Stimulated activated CD4-positive, alpha-beta T cell treated with anti-CD3 and anti-CD28 coated beads, Interleukin-2, amount 100 ng/mL, for 4 hours (primary cell): Measurements from ENCODE around the gene RAD51.

Experiments used
- DNase-seq: peaks from one replicate; pipeline ENCODE4 v3.0.0-alpha.2; 2020; ENCODE audit warnings: low read depth

Gene RAD51

DNA sequence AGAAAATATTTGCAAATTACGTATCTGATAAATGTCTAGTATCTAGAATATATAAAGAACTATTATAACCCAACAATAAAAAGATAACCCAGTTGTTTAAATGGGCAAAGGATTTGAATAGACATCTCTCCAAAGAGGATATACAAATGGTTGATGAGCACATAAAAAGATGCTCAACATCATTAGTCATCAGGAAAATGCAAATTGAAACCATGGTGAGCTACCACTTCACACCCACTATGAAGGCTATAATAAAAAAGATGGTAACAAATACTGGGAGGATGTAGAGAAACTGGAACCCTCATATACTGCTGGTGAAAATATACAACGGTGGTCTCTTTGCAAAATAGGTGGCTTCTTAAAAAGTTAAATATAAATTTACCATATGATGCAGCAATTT is 28.0 kb downstream of the RAD51 start:
- DNase-seq = no peak

- no peak for DNase-seq
These were observed 28.9 kb downstream of the RAD51 start for GRCh38 chr15:40723919-40724318.

DNA sequence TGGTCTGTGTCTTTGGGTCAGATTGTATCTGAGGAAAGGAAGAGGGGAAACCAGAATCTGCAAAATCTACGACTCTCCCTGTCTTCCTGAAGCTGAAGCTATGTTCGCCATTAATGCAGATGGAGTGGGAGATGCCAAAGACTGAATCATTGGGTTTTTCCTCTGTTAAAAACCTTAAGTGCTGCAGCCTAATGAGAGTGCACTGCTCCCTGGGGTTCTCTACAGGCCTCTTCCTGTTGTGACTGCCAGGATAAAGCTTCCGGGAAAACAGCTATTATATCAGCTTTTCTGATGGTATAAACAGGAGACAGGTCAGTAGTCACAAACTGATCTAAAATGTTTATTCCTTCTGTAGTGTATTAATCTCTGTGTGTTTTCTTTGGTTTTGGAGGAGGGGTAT is 36.1 kb downstream of the RAD51 start:
- DNase-seq = no peak

- no peak for DNase-seq
These were observed 41.6 kb downstream of the RAD51 start for GRCh38 chr15:40736575-40736974.

DNA sequence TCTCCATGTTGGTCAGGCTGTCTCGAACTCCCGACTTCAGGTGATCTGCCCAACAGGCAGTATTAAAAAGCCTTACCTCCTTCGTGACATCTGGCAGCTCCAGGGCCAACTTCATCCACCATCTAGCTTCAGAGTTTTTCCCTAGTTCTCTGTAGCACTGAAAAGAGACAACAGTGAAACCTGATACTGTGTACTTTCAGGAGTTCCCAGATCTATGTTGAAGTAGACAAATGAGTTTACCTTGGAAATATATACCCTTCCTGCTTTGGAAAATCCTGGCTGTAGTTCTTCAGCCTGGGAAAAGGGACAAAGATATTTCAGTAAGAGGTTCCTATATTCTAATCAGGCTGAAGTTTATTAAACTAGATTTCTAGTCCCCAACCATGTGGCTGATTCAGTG is 42.1 kb downstream of the RAD51 start:
- no peak for DNase-seq

GRCh38 chr15:40739047-40739446 is 44.1 kb downstream of the RAD51 start:
- no peak for DNase-seq

- no peak for DNase-seq
These were observed 44.9 kb downstream of the RAD51 start for GRCh38 chr15:40739854-40740253.

DNA sequence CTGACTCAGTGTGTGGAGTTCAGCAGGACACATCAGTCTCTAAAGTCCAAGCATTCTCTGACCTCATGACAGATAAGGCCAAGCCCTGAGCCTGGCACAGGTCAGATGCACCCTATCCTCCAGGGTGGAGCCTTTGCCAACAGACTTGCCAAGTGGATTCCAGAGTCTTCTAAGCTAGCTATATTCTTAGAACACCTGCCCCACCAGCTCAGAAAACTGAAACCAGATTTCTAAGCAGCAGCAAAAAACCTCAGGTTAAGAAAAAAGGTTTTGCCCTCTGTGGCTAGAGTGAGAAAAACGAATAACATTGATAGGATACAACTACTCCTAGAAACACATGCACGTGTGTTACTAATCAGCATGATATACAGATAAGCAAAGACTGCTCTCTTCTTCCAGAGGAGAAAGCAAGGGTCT is 48.5 kb downstream of the RAD51 start:
- no peak for DNase-seq

DNA sequence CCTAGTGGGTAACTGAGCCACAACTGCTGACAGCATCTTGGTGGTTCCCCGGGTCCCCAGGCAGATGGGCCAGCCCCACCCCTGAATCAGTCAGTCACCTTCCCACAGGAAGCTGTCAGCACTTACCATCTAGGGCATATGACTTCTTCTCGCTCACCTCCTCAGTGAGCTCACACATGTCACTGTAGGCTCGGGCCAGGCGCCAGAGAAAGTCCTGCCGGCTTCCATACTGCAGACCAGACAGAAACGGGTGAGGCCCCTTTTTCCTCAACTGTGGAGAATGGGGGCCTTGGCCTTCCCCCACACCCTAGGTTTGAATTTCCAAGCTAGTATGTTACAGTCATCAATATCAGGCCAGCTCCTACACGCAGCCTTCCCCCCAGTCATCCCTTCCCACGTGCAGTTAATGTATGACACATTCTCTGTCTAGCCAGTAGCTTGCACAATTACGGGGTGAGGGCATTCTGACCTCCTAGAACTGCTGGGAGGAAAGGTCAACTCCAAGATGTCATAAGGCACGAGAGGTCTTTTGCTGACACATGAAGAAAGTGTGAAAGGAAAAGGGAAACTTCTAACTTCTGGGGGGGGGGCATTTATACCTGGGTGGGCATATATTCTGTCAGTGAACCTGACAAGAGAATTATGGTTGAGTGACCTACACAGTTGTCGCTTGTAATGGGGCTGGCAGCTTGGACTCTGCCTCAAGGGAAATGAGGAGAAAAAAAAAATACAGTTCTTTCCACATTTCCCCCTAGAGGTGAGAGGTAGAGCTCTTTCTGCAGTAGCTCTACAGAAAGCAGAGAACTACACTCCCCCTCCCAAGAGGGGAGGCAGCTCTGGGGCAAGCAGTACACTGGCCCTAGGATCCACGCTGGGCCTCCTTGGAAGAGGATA is 49.2 kb downstream of the RAD51 start:
- DNase-seq = peak; percentile 31

- DNase-seq = no peak
These were observed 49.8 kb downstream of the RAD51 start for GRCh38 chr15:40744815-40745152.

DNA sequence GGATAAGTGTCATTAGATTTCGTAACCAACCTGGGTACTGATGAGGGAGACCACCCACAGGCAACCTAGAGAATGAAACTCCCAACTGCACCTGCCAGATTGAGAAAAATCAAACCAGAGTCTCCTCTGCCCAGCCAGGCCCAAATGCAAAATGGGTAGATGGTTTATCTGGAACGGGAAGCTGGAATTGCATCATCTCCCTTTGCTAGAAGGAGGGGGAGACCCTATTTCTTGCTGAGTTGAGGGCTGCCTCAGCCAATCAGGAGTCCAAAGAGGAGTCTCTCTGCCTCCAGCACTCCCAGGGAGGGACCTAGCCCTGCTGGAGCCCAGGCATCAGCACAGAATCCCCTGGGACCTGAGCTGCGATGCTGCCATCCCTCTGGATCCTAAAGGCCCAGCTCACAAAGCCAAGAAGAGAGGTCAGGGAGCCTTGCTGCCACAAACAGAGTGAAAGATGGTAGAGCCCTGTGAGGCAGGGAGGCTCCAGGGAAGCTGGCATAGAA is 52.0 kb downstream of the RAD51 start:
- DNase-seq = no peak

GRCh38 chr15:40747685-40748631 is 53.0 kb downstream of the RAD51 start:
- no peak for DNase-seq

DNA sequence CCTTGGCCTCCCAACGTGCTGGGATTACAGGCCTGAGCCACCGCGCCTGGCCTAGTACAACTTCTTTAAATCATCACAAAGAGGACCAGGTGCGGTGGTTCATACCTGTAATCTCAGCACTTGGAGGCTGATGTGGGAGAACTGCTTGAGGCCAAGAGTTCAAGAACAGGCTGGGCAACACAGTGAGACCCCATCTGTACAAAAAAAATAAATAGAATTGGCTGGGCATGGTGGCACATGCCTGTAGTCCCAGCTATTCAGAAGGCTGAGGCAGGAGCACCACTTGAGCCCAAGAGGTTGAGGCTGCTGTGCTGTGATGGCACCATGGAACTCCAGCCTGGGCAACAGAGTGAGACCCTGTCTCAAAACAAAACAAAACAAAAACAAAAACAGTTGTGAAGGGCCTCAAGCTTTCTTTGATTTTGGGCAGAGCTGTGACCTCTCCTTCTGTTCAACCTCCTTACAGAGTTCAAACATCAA is 54.2 kb downstream of the RAD51 start:
- DNase-seq = no peak

- DNase-seq = no peak
These were observed 55.9 kb downstream of the RAD51 start for GRCh38 chr15:40750885-40751284.

DNA sequence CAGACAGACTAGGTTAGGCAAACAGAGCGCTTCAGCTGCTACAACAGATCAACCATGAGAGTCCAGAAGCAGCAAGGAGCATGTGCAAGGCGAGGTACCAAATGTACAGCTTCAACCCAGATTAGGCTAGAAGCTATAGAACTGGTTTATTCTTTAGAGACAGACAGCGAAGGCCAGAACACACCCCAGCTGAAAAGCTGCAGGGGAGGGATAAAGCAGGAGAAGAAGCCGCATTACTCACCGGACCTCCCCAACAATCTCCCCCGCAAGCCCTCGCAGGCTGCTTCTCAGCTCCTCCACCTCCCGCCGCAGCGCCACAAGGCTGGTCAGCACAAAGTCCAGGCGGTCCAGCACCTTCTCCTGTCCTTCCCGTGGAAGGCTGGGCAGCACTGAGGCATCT is 56.8 kb downstream of the RAD51 start:
- no peak for DNase-seq

GRCh38 chr15:40754574-40754882 is 59.6 kb downstream of the RAD51 start:
- DNase-seq = no peak

- DNase-seq = peak; percentile 87
These were observed 60.2 kb downstream of the RAD51 start, which contains the start of gene RMDN3 for GRCh38 chr15:40754883-40755811. RMDN3 (minus strand) TSS chr15:40755254; CDS start chr15:40754783, 471 bp downstream.

- no peak for DNase-seq
These were observed 60.8 kb downstream of the RAD51 start for GRCh38 chr15:40755812-40756208.

- DNase-seq = no peak
These were observed 62.0 kb downstream of the RAD51 start for GRCh38 chr15:40756938-40757337.

DNA sequence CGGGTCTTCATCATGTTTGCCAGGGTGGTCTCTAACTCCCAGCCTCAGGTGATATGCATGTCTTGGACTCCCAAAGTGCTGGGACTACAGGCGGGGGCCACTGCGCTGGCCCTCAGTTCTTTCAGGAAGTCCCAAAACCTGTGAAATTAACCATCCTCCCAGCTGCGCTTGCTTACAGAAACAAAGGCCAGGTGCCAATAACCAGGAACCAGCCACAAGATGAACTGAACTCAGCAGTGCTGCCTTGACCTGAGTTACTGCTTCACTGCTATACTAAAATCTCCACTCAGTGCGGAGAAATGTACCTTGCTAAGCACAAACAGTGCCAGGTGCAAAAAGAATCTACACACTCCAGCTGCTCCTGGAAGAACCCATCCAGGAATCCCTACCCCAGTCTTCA is 65.0 kb downstream of the RAD51 start:
- no peak for DNase-seq

DNA sequence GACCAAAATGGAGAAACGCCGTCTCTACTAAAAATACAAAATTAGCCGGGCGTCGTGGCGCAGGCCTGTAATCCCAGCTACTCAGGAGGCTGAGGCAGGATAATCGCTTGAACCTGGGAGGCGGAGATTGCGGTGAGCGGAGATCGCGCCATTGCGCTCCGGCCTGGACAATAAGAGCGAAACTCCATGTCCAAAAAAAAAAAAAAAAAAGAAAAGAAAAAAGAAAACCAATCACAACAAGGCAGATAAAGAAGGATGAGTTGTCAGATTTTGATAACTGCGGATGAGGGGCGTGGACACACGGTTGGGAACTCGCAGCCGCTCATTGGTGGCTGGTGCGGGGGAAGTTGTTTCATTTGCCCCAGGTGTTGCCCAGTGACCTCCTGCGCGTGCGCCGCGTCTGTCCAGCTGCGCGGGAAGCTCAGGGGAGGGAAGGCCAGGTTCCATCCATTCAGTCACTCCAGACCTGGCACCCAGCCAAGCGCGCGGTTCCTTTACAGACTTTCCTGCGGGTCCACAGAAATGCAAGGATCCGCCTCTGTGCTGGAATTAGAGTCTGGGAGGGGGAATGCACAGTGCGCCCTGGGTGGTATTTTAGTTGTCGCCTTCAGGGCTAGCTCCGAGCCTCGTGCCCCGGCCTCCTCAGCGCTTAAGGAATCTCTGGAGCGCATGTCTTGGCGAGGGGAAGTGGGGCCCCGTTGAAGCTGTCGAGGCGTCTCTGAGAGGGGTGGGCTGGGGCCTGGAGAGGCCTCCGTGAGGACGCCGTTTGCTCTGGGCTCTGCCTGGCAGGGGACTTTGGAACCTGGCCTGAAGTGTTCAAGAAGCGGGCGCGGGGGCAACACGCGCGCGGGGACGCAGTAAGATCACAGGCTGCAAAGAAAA is 68.2 kb downstream of the RAD51 start:
- DNase-seq = no peak
